Measurements from ENCODE around the gene FOXR1.

GRCh38 chr11:118928101-118928869, 43.3 kb upstream of the FOXR1 start:
- TF ChIP-seq CTCF (IDR thresholded peaks at IDR 0.05), result peak; percentile 85 to 98 (median 96)
- peak; percentile 15 to 74 for TF ChIP-seq POLR2A (IDR thresholded peaks at IDR 0.05)
